Stimulated activated CD4-positive, alpha-beta T cell treated with anti-CD3 and anti-CD28 coated beads, Interleukin-4, amount 100 ng/mL, for 48 hours (primary cell): ENCODE measurements around the gene HSPA1B.

Experiments
- DNase-seq, 2 donors: peaks; one replicate each; pipeline ENCODE4 v3.0.0-alpha.2; 2020; ENCODE audit warnings: low read depth in 2 of 2

Gene HSPA1B

GRCh38 chr6:31878726-31879125, 51.2 kb downstream of the HSPA1B start, which contains the start of gene SLC44A4:
Gene SLC44A4, minus strand, starts transcription at chr6:31878997. Its CDS starts 17 bp downstream, at chr6:31878980.
- DNase-seq = no peak

GRCh38 chr6:31879143-31879542, 51.6 kb downstream of the HSPA1B start:
- DNase-seq = no peak
